ENCODE measurements around the gene FOXP1.

GRCh38 chr3:71028802-71029201 is 554.7 kb downstream of the FOXP1 start:
- TF ChIP-seq, protein P1, sequence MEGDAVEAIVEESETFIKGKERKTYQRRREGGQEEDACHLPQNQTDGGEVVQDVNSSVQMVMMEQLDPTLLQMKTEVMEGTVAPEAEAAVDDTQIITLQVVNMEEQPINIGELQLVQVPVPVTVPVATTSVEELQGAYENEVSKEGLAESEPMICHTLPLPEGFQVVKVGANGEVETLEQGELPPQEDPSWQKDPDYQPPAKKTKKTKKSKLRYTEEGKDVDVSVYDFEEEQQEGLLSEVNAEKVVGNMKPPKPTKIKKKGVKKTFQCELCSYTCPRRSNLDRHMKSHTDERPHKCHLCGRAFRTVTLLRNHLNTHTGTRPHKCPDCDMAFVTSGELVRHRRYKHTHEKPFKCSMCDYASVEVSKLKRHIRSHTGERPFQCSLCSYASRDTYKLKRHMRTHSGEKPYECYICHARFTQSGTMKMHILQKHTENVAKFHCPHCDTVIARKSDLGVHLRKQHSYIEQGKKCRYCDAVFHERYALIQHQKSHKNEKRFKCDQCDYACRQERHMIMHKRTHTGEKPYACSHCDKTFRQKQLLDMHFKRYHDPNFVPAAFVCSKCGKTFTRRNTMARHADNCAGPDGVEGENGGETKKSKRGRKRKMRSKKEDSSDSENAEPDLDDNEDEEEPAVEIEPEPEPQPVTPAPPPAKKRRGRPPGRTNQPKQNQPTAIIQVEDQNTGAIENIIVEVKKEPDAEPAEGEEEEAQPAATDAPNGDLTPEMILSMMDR (IDR thresholded peaks at IDR 0.05): no peak
- no peak for TF ChIP-seq POLR2AphosphoS5 (IDR thresholded peaks at IDR 0.05; ENCODE audit: low read depth, low read length)
- no peak for TF ChIP-seq SIN3A (IDR thresholded peaks at IDR 0.05; ENCODE audit: borderline replicate concordance, insufficient read depth, low read depth, low read length)
- no peak for TF ChIP-seq TCF7L2 (IDR thresholded peaks at IDR 0.05; ENCODE audit: low read depth, low read length)

All from Panc1 (cell line).